Glutamatergic neuron (in vitro differentiated cells): ENCODE results near the gene JAKMIP1. TPM values are rescaled to one million over a fixed set of nuclear protein-coding genes. Genes with fewer than 3 reads are reported as not detected.
"Not testable (repeated sequence)": the region's sequence is repeated elsewhere in the genome, so short reads cannot be mapped to it uniquely, and the experiment has no call there.

ENCODE experiments used
- DNase-seq: peaks from one replicate; pipeline ENCODE4 v3.0.0; 2022
- H3K27ac Mint-ChIP-seq: one replicate; pipeline ENCODE4 v1.8.0; 2020; ENCODE audit warnings: mild to moderate bottlenecking, mixed read lengths, inconsistent platforms; ENCODE audit not compliant: unreplicated experiment
- H3K27me3 Mint-ChIP-seq: one replicate; pipeline ENCODE4 v1.8.0; 2020; ENCODE audit warnings: mild to moderate bottlenecking, moderate library complexity, mixed read lengths, inconsistent platforms; ENCODE audit not compliant: unreplicated experiment
- H3K36me3 Mint-ChIP-seq: one replicate; pipeline ENCODE4 v1.8.0; 2020; ENCODE audit warnings: mild to moderate bottlenecking, mixed read lengths, inconsistent platforms; ENCODE audit not compliant: unreplicated experiment
- H3K4me1 Mint-ChIP-seq: one replicate; pipeline ENCODE4 v1.8.0; 2020; ENCODE audit warnings: mild to moderate bottlenecking, low read depth, mixed read lengths, inconsistent platforms; ENCODE audit not compliant: unreplicated experiment
- H3K4me3 Mint-ChIP-seq: one replicate; pipeline ENCODE4 v1.8.0; 2020; ENCODE audit warnings: mild to moderate bottlenecking, mixed read lengths, inconsistent platforms; ENCODE audit not compliant: unreplicated experiment
- H3K9me3 Mint-ChIP-seq: one replicate; pipeline ENCODE4 v1.8.0; 2020; ENCODE audit warnings: mild to moderate bottlenecking, moderate library complexity, mixed read lengths, inconsistent platforms; ENCODE audit not compliant: unreplicated experiment
- total RNA-seq: library from RNA; stranded (reverse); fragmentation: NEBNext Ultra II Directional; extraction: Animal tissue kit (Norgen Biotek cat#: 25700); gene quantifications from one replicate; pipeline ENCODE4 v1.2.1, GENCODE V29; 2021; ENCODE audit not compliant: unreplicated experiment
- TF ChIP-seq, protein P1 (sequence below): fragments of 200-600 bp; sonication (generic); IDR thresholded peaks from one replicate; pipeline ENCODE4 v1.5.0; 2021; ENCODE audit not compliant: partially characterized antibody, unreplicated experiment

The JAKMIP1 gene
- total RNA-seq, 1 donor from 2014 or later: 2.4 TPM

GRCh38 chr4:6221301-6221850, 21.0 kb upstream of the JAKMIP1 start:
- peak overlapping the region; percentile 86 for H3K4me3 Mint-ChIP-seq
- DNase-seq: no peak
- peaks cover 5% of the 10 kb centered on the region for H3K9me3 Mint-ChIP-seq
- H3K4me1 Mint-ChIP-seq: peaks cover 1% of the 10 kb centered on the region
- H3K27ac Mint-ChIP-seq: no peak overlapping the region
- H3K36me3 Mint-ChIP-seq: peaks cover 4% of the 10 kb centered on the region
- TF ChIP-seq, protein P1, sequence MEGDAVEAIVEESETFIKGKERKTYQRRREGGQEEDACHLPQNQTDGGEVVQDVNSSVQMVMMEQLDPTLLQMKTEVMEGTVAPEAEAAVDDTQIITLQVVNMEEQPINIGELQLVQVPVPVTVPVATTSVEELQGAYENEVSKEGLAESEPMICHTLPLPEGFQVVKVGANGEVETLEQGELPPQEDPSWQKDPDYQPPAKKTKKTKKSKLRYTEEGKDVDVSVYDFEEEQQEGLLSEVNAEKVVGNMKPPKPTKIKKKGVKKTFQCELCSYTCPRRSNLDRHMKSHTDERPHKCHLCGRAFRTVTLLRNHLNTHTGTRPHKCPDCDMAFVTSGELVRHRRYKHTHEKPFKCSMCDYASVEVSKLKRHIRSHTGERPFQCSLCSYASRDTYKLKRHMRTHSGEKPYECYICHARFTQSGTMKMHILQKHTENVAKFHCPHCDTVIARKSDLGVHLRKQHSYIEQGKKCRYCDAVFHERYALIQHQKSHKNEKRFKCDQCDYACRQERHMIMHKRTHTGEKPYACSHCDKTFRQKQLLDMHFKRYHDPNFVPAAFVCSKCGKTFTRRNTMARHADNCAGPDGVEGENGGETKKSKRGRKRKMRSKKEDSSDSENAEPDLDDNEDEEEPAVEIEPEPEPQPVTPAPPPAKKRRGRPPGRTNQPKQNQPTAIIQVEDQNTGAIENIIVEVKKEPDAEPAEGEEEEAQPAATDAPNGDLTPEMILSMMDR: no peak
- peaks cover 2% of the 10 kb centered on the region for H3K27me3 Mint-ChIP-seq

DNA sequence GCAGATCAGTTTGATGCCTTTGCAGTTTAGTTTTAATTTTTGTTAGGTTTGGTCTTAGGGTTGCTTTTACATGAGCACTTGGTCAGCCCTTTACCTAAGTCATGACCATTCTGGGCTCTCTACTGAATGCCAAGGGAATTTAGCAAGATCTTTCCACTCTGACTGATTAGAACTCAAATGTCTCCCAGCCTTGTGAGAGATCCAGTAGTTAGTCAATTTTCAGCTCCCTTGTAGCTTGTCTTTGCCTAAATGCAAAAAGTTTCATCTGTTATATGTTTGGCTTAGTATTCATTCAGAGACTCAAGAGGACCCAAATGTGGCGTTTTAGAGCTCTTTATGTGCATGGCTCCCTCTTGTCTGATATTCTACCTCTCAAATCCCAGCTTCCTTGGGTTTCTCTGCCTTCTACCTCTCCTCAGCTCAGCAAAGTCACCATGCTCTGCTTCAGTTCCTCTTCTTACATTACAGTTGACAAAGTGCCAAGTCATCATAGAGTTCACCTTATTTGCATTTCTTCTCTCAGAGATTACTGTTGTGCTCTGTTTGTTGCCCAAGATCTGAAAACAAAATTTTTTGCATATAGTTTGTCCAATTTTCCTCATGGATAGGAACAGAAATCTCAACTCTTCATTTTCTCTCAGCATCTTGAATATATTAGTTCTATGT, 17.5 kb upstream of the JAKMIP1 start:
- H3K9me3 Mint-ChIP-seq: peaks cover 2% of the 10 kb centered on the region
- H3K36me3 Mint-ChIP-seq: peaks cover 4% of the 10 kb centered on the region
- TF ChIP-seq, protein P1: no peak
- no peaks in the 10 kb centered on the region for H3K27me3 Mint-ChIP-seq
- H3K27ac Mint-ChIP-seq: no peak overlapping the region
- H3K4me1 Mint-ChIP-seq: no peaks in the 10 kb centered on the region
- H3K4me3 Mint-ChIP-seq: no peak overlapping the region
- DNase-seq: no peak

- DNase-seq: no peak
- Mint-ChIP-seq H3K4me3 (no peak overlapping the region), H3K9me3 (no peaks in the 10 kb centered on the region), H3K27me3 (no peaks in the 10 kb centered on the region), H3K4me1 (no peaks in the 10 kb centered on the region), H3K27ac (no peak overlapping the region), H3K36me3 (peaks cover 4% of the 10 kb centered on the region)
- TF ChIP-seq, protein P1: no peak
These were observed 16.2 kb upstream of the JAKMIP1 start for GRCh38 chr4:6216588-6216987.

DNA sequence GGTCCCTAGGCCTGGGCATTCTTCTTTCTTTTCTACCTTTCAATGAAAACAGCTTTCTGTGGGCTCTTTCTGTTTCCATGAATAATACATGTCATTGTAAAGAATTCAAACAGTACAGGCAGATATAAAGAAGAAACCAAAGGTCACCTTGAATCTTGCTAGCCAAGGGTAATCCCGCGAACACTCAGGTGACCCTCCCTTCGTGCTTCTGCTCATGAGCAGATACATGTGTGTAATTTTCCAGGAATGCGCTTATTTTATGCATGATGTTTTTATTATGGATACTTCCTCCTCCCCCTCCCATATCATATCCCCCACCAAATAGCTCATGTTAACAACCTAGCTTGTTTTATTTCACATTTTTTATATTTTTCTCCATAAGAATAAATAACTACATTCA, 9.6 kb upstream of the JAKMIP1 start:
- H3K27me3 Mint-ChIP-seq: no peaks in the 10 kb centered on the region
- no peak for DNase-seq
- no peaks in the 10 kb centered on the region for H3K4me1 Mint-ChIP-seq
- no peak overlapping the region for H3K27ac Mint-ChIP-seq
- no peak overlapping the region for H3K4me3 Mint-ChIP-seq
- peaks cover 3% of the 10 kb centered on the region for H3K9me3 Mint-ChIP-seq
- TF ChIP-seq, protein P1: no peak
- no peaks in the 10 kb centered on the region for H3K36me3 Mint-ChIP-seq

GRCh38 chr4:6209291-6209690, 8.9 kb upstream of the JAKMIP1 start:
- not testable (repeated sequence) for H3K27me3 Mint-ChIP-seq, H3K4me1 Mint-ChIP-seq, H3K27ac Mint-ChIP-seq, H3K9me3 Mint-ChIP-seq, H3K36me3 Mint-ChIP-seq, DNase-seq, H3K4me3 Mint-ChIP-seq
